WERI-Rb-1 (cell line): ENCODE results near the gene C1R.

ENCODE experiments used
- DNase-seq: peaks from one replicate; pipeline ENCODE4 v3.0.0-alpha.2; 2020
- H3K27ac ChIP-seq: fragments of 250-450 bp; sonication (Bioruptor Pico); 2 replicates; pipeline ENCODE4 v1.5.1; 2020; ENCODE audit warnings: mild to moderate bottlenecking, moderate library complexity
- H3K27me3 ChIP-seq: fragments of 250-450 bp; sonication (Bioruptor Pico); 2 replicates; pipeline ENCODE4 v1.5.1; 2021; ENCODE audit warnings: mild to moderate bottlenecking, low read depth, moderate library complexity; ENCODE audit not compliant: insufficient read depth, severe bottlenecking
- H3K36me3 ChIP-seq: fragments of 250-450 bp; sonication (Bioruptor Pico); 2 replicates; pipeline ENCODE4 v1.5.1; 2020; ENCODE audit warnings: mild to moderate bottlenecking, moderate library complexity
- H3K4me3 ChIP-seq: 2 replicates; pipeline ENCODE4 v1.5.1; 2011; ENCODE audit warnings: low read depth, mild to moderate bottlenecking, control low read depth, low read length
- H3K9me3 ChIP-seq: fragments of 250-450 bp; sonication (Bioruptor Pico); 2 replicates; pipeline ENCODE4 v1.5.1; 2021; ENCODE audit warnings: mild to moderate bottlenecking, moderate library complexity; ENCODE audit not compliant: severe bottlenecking
- TF ChIP-seq, protein P1 (sequence below): IDR thresholded peaks from 2 replicates; pipeline ENCODE4 v1.5.1; 2011; ENCODE audit warnings: low read depth, mild to moderate bottlenecking, control low read depth, inconsistent platforms, low read length

C1R gene

DNA sequence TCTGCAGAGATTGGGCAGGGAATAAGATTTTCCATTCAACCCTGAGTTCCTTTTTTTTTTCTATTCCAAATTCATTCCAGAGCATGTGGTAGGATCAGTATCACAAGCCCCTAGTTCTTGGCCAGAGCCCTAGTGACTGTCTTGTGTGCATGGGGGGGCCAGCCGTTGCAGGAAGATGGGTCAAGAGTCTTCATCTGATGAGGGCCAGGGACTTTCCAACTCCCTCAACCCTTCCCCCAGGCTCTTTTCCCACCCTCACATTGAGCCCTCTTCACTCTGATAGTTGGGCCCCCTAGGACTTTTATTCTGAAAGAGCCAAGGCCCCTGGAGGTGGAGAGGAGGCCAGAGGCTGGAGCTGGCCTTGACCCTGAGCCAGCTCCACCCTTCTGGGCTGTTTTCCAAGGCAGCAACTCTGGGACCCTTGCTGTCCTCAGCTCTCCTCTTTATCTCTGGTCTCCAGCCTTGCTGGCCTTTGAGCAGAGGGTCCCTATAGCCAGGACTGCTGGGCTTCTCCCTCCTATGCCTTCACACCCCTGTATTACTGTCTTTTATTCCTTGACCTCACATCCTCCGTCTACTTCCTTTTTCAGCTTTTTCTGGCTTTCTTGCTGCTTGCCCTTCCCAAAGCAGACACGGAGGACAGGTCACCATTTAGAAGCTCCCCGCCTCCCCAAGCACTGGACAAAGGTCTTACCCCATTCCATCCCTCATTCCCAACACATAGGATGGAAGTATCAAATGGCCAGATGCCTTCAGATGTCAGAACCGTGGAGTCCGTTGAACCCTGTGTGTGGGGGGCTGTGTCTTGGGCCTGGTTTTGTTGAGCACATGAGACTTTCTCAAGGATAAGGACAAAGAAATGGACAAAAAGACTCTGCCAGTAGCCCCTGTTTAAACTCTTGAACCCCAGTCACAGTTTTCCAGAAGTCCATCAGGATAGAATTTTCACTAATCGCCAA is 30.8 kb upstream of the C1R start:
- TF ChIP-seq, protein P1, sequence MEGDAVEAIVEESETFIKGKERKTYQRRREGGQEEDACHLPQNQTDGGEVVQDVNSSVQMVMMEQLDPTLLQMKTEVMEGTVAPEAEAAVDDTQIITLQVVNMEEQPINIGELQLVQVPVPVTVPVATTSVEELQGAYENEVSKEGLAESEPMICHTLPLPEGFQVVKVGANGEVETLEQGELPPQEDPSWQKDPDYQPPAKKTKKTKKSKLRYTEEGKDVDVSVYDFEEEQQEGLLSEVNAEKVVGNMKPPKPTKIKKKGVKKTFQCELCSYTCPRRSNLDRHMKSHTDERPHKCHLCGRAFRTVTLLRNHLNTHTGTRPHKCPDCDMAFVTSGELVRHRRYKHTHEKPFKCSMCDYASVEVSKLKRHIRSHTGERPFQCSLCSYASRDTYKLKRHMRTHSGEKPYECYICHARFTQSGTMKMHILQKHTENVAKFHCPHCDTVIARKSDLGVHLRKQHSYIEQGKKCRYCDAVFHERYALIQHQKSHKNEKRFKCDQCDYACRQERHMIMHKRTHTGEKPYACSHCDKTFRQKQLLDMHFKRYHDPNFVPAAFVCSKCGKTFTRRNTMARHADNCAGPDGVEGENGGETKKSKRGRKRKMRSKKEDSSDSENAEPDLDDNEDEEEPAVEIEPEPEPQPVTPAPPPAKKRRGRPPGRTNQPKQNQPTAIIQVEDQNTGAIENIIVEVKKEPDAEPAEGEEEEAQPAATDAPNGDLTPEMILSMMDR: no peak
- H3K27ac ChIP-seq: no peak overlapping the region
- no peaks in the 10 kb centered on the region for H3K9me3 ChIP-seq
- DNase-seq: no peak
- no peaks in the 10 kb centered on the region for H3K36me3 ChIP-seq
- no peaks in the 10 kb centered on the region for H3K27me3 ChIP-seq
- H3K4me3 ChIP-seq: no peak overlapping the region

DNA sequence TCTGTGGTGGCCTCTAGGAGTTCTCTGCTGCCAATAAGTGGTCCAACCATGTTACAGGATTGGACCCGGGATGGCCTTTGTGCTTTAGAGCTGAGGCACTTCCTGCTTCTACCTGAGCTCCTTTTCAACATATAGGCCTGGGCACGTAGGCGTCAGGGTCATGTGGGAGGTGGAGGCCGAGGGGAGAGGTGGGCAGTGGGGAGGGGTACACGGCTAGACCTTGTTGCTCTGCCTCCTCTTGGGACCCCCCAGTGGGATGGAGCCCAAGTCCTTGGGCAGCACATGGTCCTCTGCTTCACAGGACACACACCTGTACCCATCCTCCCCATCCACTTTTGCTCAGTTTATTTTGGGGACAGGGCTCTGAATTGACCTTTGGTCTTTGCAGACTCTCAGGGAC is 29.1 kb upstream of the C1R start:
- no peaks in the 10 kb centered on the region for H3K9me3 ChIP-seq
- no peak overlapping the region for H3K27ac ChIP-seq
- TF ChIP-seq, protein P1: no peak
- no peak for DNase-seq
- H3K27me3 ChIP-seq: no peaks in the 10 kb centered on the region
- no peaks in the 10 kb centered on the region for H3K36me3 ChIP-seq
- no peak overlapping the region for H3K4me3 ChIP-seq

DNA sequence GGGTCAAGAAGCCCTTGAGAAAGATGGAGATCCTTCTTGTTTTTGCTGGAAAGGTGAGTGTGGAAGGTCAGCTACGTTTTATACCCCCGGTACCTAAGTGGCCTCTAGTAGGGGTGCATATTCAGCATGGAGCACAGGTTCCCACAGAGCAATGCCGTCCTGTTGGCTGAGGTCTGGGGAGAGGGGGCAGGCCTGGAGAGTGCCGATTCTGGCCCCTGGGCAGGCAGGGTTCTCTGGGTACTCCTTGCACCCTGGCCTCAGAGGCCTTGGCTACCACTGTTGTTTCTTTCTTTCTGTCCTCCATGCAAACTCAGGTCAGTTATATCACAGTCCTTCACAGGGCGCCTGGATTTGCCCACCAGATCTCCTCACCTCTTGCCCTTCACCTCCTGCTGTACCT is 27.9 kb upstream of the C1R start:
- Histone ChIP-seq H3K9me3 (no peaks in the 10 kb centered on the region), H3K27me3 (no peaks in the 10 kb centered on the region), H3K36me3 (no peaks in the 10 kb centered on the region), H3K4me3 (no peak overlapping the region), H3K27ac (no peak overlapping the region)
- TF ChIP-seq, protein P1: no peak
- no peak for DNase-seq

DNA sequence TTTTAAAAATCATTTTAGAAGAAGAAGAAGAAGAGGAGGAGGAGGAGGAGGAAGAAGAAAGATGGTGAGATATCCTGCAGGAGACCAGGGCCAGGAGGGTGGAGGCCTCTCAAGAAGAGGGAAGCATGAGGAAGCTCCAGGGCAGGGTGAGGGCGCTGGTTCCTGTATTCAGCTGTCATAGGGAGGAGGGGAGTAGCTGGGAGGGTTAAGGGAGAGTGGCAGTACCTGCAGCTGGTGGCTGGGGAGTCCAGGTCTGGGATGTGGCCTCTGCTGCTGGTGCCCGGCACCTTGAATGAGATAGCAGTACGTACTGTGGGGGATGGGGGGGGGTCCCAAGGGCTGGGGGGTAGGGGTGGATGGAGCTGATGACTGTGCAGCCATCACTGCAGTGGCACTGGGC is 26.6 kb upstream of the C1R start:
- Histone ChIP-seq H3K27ac (no peak overlapping the region), H3K36me3 (no peaks in the 10 kb centered on the region), H3K9me3 (no peaks in the 10 kb centered on the region), H3K27me3 (no peaks in the 10 kb centered on the region), H3K4me3 (no peak overlapping the region)
- TF ChIP-seq, protein P1: no peak
- no peak for DNase-seq

DNA sequence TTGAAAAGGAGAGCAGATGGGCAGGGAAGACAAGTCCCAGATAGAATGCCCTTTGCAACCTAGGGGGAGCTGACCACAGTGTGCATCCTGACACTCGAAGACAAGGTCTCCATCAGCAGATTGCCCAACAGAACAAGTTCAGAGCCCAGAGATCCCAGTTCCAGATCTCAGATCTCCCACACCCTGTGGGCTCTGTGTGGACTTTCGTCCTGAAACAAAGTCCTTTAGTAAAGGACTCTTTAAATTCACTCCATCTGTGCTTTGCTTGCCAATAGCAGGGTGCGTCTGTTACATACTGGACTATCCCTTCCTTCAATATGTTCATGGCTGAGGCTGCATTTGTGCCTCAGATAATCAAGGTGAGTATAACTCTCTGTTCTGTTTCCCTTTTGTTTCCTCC is 25.4 kb upstream of the C1R start:
- Histone ChIP-seq H3K4me3 (no peak overlapping the region), H3K27me3 (no peaks in the 10 kb centered on the region), H3K9me3 (no peaks in the 10 kb centered on the region), H3K27ac (no peak overlapping the region), H3K36me3 (no peaks in the 10 kb centered on the region)
- DNase-seq: no peak
- TF ChIP-seq, protein P1: no peak
